H9 (cell line): Measurements from ENCODE around the gene CCDC158. TPM values are rescaled to one million over a fixed set of nuclear protein-coding genes. Genes with fewer than 3 reads are reported as not detected.

Experiments
- DNase-seq: peaks from one replicate; pipeline ENCODE4 v3.0.0-alpha.2; 2017
- H2AFZ ChIP-seq: one replicate; pipeline ENCODE4 v1.6.1; 2013; ENCODE audit warnings: mild to moderate bottlenecking, low read length, control low read depth, moderate library complexity
- H2AK5ac ChIP-seq: 2 replicates; pipeline ENCODE4 v1.6.1; 2013; ENCODE audit warnings: low read length, control low read depth, mixed read lengths; ENCODE audit not compliant: insufficient read length
- H2BK120ac ChIP-seq: one replicate; pipeline ENCODE4 v1.6.1; 2013; ENCODE audit warnings: low read depth, mild to moderate bottlenecking, low read length, control low read depth, inconsistent platforms; ENCODE audit not compliant: poor library complexity, severe bottlenecking
- H2BK12ac ChIP-seq: 2 replicates; pipeline ENCODE4 v1.6.1; 2013; ENCODE audit warnings: low read length, control low read depth, mixed read lengths, low read depth; ENCODE audit not compliant: insufficient read length
- H2BK15ac ChIP-seq: 2 replicates; pipeline ENCODE4 v1.6.1; 2013; ENCODE audit warnings: low read depth, low read length, control low read depth
- H2BK20ac ChIP-seq: one replicate; pipeline ENCODE4 v1.6.1; 2013; ENCODE audit warnings: low read depth, mild to moderate bottlenecking, low read length, control low read depth, inconsistent platforms; ENCODE audit not compliant: poor library complexity, severe bottlenecking
- H2BK5ac ChIP-seq: 2 replicates; pipeline ENCODE4 v1.6.1; 2013; ENCODE audit warnings: low read length, control low read depth, mixed read lengths; ENCODE audit not compliant: insufficient read length
- H3K14ac ChIP-seq: 2 replicates; pipeline ENCODE4 v1.6.1; 2013; ENCODE audit warnings: low read length, control low read depth; ENCODE audit not compliant: insufficient read depth
- H3K18ac ChIP-seq: 2 replicates; pipeline ENCODE4 v1.6.1; 2013; ENCODE audit warnings: low read depth, mild to moderate bottlenecking, mixed read lengths, low read length, control low read depth; ENCODE audit not compliant: insufficient read length
- H3K23ac ChIP-seq: 2 replicates; pipeline ENCODE4 v1.6.1; 2013; ENCODE audit warnings: low read length, control low read depth, mixed read lengths, low read depth; ENCODE audit not compliant: insufficient read length
- H3K23me2 ChIP-seq: 2 replicates; pipeline ENCODE4 v1.6.1; 2013; ENCODE audit warnings: low read depth, mild to moderate bottlenecking, mixed read lengths, low read length, control low read depth; ENCODE audit not compliant: insufficient read length, poor library complexity, severe bottlenecking
- H3K27ac ChIP-seq: 2 replicates; pipeline ENCODE4 v1.5.1; 2013; ENCODE audit warnings: low read length, control low read depth, mixed read lengths, low read depth; ENCODE audit not compliant: insufficient read length
- H3K27me3 ChIP-seq: 2 replicates; pipeline ENCODE4 v1.6.1; 2013; ENCODE audit warnings: low read length, control low read depth, inconsistent platforms; ENCODE audit not compliant: insufficient read depth
- H3K4ac ChIP-seq: 2 replicates; pipeline ENCODE4 v1.6.1; 2013; ENCODE audit warnings: low read depth, mild to moderate bottlenecking, control low read depth, inconsistent platforms, low read length, moderate library complexity
- H3K4me1 ChIP-seq: 2 replicates; pipeline ENCODE4 v1.6.1; 2013; ENCODE audit warnings: low read length, control low read depth, inconsistent platforms; ENCODE audit not compliant: insufficient read depth
- H3K4me2 ChIP-seq: 2 replicates; pipeline ENCODE4 v1.6.1; 2013; ENCODE audit warnings: low read length, control low read depth, mixed read lengths; ENCODE audit not compliant: insufficient read length, insufficient read depth
- H3K56ac ChIP-seq: 2 replicates; pipeline ENCODE4 v1.6.1; 2013; ENCODE audit warnings: low read depth, mild to moderate bottlenecking, mixed read lengths, low read length, control low read depth; ENCODE audit not compliant: insufficient read length
- H3K79me1 ChIP-seq: 2 replicates; pipeline ENCODE4 v1.6.1; 2013; ENCODE audit warnings: low read depth, mild to moderate bottlenecking, moderate library complexity, low read length, control low read depth, inconsistent platforms; ENCODE audit not compliant: insufficient read depth, poor library complexity, severe bottlenecking
- H3K79me2 ChIP-seq: 2 replicates; pipeline ENCODE4 v1.6.1; 2013; ENCODE audit warnings: low read length, control low read depth, inconsistent platforms; ENCODE audit not compliant: insufficient read depth
- H3K9ac ChIP-seq: 2 replicates; pipeline ENCODE4 v1.6.1; 2013; ENCODE audit warnings: low read length, control low read depth, mixed read lengths; ENCODE audit not compliant: insufficient read length; ENCODE audit errors: extremely low read depth
- H3K9me3 ChIP-seq: one replicate; pipeline ENCODE4 v1.6.1; 2013; ENCODE audit warnings: low read depth, low read length, inconsistent platforms; ENCODE audit not compliant: control insufficient read depth
- H3T11ph ChIP-seq: one replicate; pipeline ENCODE4 v1.6.1; 2013; ENCODE audit warnings: mild to moderate bottlenecking, low read length, control low read depth, inconsistent platforms
- H4K20me1 ChIP-seq: one replicate; pipeline ENCODE4 v1.6.1; 2013; ENCODE audit not compliant: control insufficient read depth, insufficient read length, insufficient read depth
- H4K5ac ChIP-seq: 2 replicates; pipeline ENCODE4 v1.6.1; 2013; ENCODE audit warnings: low read depth, mild to moderate bottlenecking, mixed read lengths, low read length, control low read depth; ENCODE audit not compliant: insufficient read length
- H4K8ac ChIP-seq: replicated peaks from 2 replicates; pipeline ENCODE4 v1.6.1; 2013; ENCODE audit warnings: low read length, control low read depth, mixed read lengths, low read depth; ENCODE audit not compliant: insufficient read length
- H4K91ac ChIP-seq: 2 replicates; pipeline ENCODE4 v1.6.1; 2013; ENCODE audit warnings: low read depth, mild to moderate bottlenecking, moderate library complexity, mixed read lengths, low read length, control low read depth; ENCODE audit not compliant: insufficient read length
- H3K27ac Mint-ChIP-seq, 3 experiments: 2 replicates in 2 of 3; 3 replicates in 1 of 3; pipeline ENCODE4 v1.8.0; 2020 to 2021; ENCODE audit warnings: mixed read lengths in 3 of 3, mild to moderate bottlenecking in 1 of 3, moderate library complexity in 1 of 3
- H3K27me3 Mint-ChIP-seq: 2 replicates; pipeline ENCODE4 v1.8.0; 2021; ENCODE audit warnings: low read depth, mild to moderate bottlenecking, moderate library complexity, mixed read lengths
- H3K36me3 Mint-ChIP-seq, 3 experiments: 2 replicates in 2 of 3; 3 replicates in 1 of 3; pipeline ENCODE4 v1.8.0; 2020 to 2021; ENCODE audit warnings: low read depth in 3 of 3, mixed read lengths in 3 of 3; ENCODE audit not compliant: insufficient read depth in 1 of 3
- H3K4me1 Mint-ChIP-seq, 2 experiments: 2 replicates each; pipeline ENCODE4 v1.8.0; 2020; ENCODE audit warnings: mixed read lengths in 2 of 2
- H3K4me3 Mint-ChIP-seq, 2 experiments: 2 replicates in 1 of 2; 3 replicates in 1 of 2; pipeline ENCODE4 v1.8.0; 2020 to 2021; ENCODE audit warnings: mild to moderate bottlenecking in 2 of 2, mixed read lengths in 2 of 2, moderate library complexity in 1 of 2
- H3K9me3 Mint-ChIP-seq, 2 experiments: 2 replicates in 1 of 2; 3 replicates in 1 of 2; pipeline ENCODE4 v1.8.0; 2020; ENCODE audit warnings: mild to moderate bottlenecking in 2 of 2, mixed read lengths in 2 of 2, moderate library complexity in 1 of 2
- CTCF ChIP-seq: fragments of 200-600 bp; sonication (generic); conservative IDR thresholded peaks from 3 replicates; pipeline ENCODE4 v1.8.0; 2021; ENCODE audit warnings: antibody characterized with exemption, mild to moderate bottlenecking
- whole genome bisulfite sequencing: extraction: QIAGEN DNeasy Blood & Tissue Kit; methylation state at CpG from one replicate; pipeline ENCODE4 v1.1.7; 2013; ENCODE audit warnings: missing lambda C conversion rate, low lambda C conversion rate, mixed read lengths; ENCODE audit not compliant: insufficient read length; ENCODE audit errors: extremely low coverage; 5-methylcytosine and 5-hydroxymethylcytosine counted together
- total RNA-seq: library from RNA; stranded (reverse); gene quantifications from 2 replicates; pipeline ENCODE4 v1.2.1, GENCODE V29; 2021

CCDC158 gene
- total RNA-seq, 1 experiment from 2014 or later, result not detected

- H2AK5ac ChIP-seq, result no peak overlapping the region
- no peak overlapping the region for H3K4ac ChIP-seq
- H2BK15ac ChIP-seq, result no peak overlapping the region
- no peaks in the 10 kb centered on the region for H4K20me1 ChIP-seq
- WGBS, result no CpG with 5 or more reads among the region's 2 CpGs
- no peak overlapping the region for H3K56ac ChIP-seq
- Mint-ChIP-seq H3K27me3 (peaks cover 5% of the 10 kb centered on the region), H3K27ac (no peak overlapping the region), H3K4me3 (no peak overlapping the region), H3K4me1 (no peaks in the 10 kb centered on the region), H3K36me3 (peaks cover 1 to 10% (median 4%) of the 10 kb centered on the region in 3 experiments; a peak in 5 of 7 replicates), H3K9me3 (peaks cover 11 to 22% of the 10 kb centered on the region in 2 experiments)
- DNase-seq, result no peak
- H3K4me1 ChIP-seq, result no peaks in the 10 kb centered on the region
- no peak overlapping the region for H2BK120ac ChIP-seq
- no peak overlapping the region for H3K4me2 ChIP-seq
- H3K79me1 ChIP-seq, result no peaks in the 10 kb centered on the region
- no peaks in the 10 kb centered on the region for H3K27me3 ChIP-seq
- no peak overlapping the region for H4K91ac ChIP-seq
- no peaks in the 10 kb centered on the region for H3K23me2 ChIP-seq
- no peak overlapping the region for H4K8ac ChIP-seq
- no peak overlapping the region for H3K23ac ChIP-seq
- TF ChIP-seq CTCF, result no peak
- no peak overlapping the region for H2AFZ ChIP-seq
- no peak overlapping the region for H3T11ph ChIP-seq
- no peak overlapping the region for H2BK20ac ChIP-seq
- H3K79me2 ChIP-seq, result no peaks in the 10 kb centered on the region
- no peak overlapping the region for H4K5ac ChIP-seq
- H2BK12ac ChIP-seq, result no peak overlapping the region
- H2BK5ac ChIP-seq, result no peak overlapping the region
- H3K27ac ChIP-seq, result no peak overlapping the region
- H3K9me3 ChIP-seq, result peaks cover 4% of the 10 kb centered on the region
- no peak overlapping the region for H3K14ac ChIP-seq
- H3K18ac ChIP-seq, result no peak overlapping the region
- H3K9ac ChIP-seq, result no peak overlapping the region
These were observed 127.2 kb downstream of the CCDC158 start for GRCh38 chr4:76293772-76294171.
